Left ventricle myocardium inferior (tissue), 1 donor: ENCODE data around the gene KRTAP10-5. TPM values are rescaled to one million over a fixed set of nuclear protein-coding genes. Genes with fewer than 3 reads are reported as not detected.
"Not testable (repeated sequence)": the region's sequence is repeated elsewhere in the genome, so short reads cannot be mapped to it uniquely, and the experiment has no call there.

ENCODE experiments used
- DNase-seq: peaks from one replicate; pipeline ENCODE4 v3.0.0-alpha.2; 2020
- H3K27ac ChIP-seq: fragments of 200-600 bp; replicated peaks from 2 replicates; pipeline ENCODE4 v1.8.0; 2021
- H3K27me3 ChIP-seq: fragments of 200-600 bp; 2 replicates; pipeline ENCODE4 v1.8.0; 2021; ENCODE audit warnings: low read depth
- H3K36me3 ChIP-seq: fragments of 200-600 bp; 2 replicates; pipeline ENCODE4 v1.8.0; 2021
- H3K4me1 ChIP-seq: fragments of 200-600 bp; 2 replicates; pipeline ENCODE4 v1.8.0; 2021
- H3K4me3 ChIP-seq: fragments of 200-600 bp; 2 replicates; pipeline ENCODE4 v1.8.0; 2021; ENCODE audit warnings: mild to moderate bottlenecking, moderate library complexity
- H3K9me3 ChIP-seq: fragments of 200-600 bp; replicated peaks from 2 replicates; pipeline ENCODE4 v1.8.0; 2021
- CTCF ChIP-seq: fragments of 200-600 bp; IDR thresholded peaks from 2 replicates; pipeline ENCODE4 v1.8.0; 2021; ENCODE audit warnings: antibody characterized with exemption, mild to moderate bottlenecking, borderline replicate concordance
- intact Hi-C: fragments of 100-400 bp; cut with micrococcal nuclease; formaldehyde crosslinking; loops from one replicate; pipeline ENCODE4 v1.11.0; 2022
- total RNA-seq: library from RNA; stranded (reverse); fragmentation: NEBNext Ultra II Directional; extraction: Animal tissue kit (Norgen Biotek cat#: 25700); gene quantifications from one replicate; pipeline ENCODE4 v1.2.1, GENCODE V29; 2021
- donor health status: DM: no; HTN: yes; CAD: no; lungs with severe emphysema.

The KRTAP10-5 gene
- total RNA-seq, 1 donor from 2014 or later: not detected

GRCh38 chr21:44613386-44614155 is 33.2 kb upstream of the KRTAP10-5 start:
- peaks cover 35% of the 10 kb centered on the region for H3K27me3 ChIP-seq
- H3K36me3 ChIP-seq: no peaks in the 10 kb centered on the region
- no peak overlapping the region for H3K4me3 ChIP-seq
- no peak for TF ChIP-seq CTCF
- H3K9me3 ChIP-seq: peaks cover 35% of the 10 kb centered on the region
- no peak for DNase-seq
- no peaks in the 10 kb centered on the region for H3K4me1 ChIP-seq
- H3K27ac ChIP-seq: no peak overlapping the region
- intact Hi-C loops: no loop called here

GRCh38 chr21:44612669-44613229 is 32.3 kb upstream of the KRTAP10-5 start:
- Histone ChIP-seq H3K4me1 (no peaks in the 10 kb centered on the region), H3K27ac (no peak overlapping the region), H3K9me3 (peaks cover 36% of the 10 kb centered on the region), H3K4me3 (no peak overlapping the region), H3K36me3 (no peaks in the 10 kb centered on the region), H3K27me3 (peaks cover 35% of the 10 kb centered on the region)
- TF ChIP-seq CTCF: no peak
- intact Hi-C loops: no loop called here
- DNase-seq: no peak

GRCh38 chr21:44612029-44612486 is 31.7 kb upstream of the KRTAP10-5 start, which contains the start of gene KRTAP10-8:
KRTAP10-8 (plus strand) TSS chr21:44612079; CDS start chr21:44612101, 22 bp downstream.
- no peak for DNase-seq
- no peaks in the 10 kb centered on the region for H3K36me3 ChIP-seq
- H3K9me3 ChIP-seq: peaks cover 36% of the 10 kb centered on the region
- H3K27ac ChIP-seq: no peak within 1 kb of the TSS
- peaks cover 33% of the 10 kb centered on the region for H3K27me3 ChIP-seq
- intact Hi-C loops: no loop called here
- no peaks in the 10 kb centered on the region for H3K4me1 ChIP-seq
- TF ChIP-seq CTCF: no peak
- H3K4me3 ChIP-seq: no peak within 1 kb of the TSS

DNA sequence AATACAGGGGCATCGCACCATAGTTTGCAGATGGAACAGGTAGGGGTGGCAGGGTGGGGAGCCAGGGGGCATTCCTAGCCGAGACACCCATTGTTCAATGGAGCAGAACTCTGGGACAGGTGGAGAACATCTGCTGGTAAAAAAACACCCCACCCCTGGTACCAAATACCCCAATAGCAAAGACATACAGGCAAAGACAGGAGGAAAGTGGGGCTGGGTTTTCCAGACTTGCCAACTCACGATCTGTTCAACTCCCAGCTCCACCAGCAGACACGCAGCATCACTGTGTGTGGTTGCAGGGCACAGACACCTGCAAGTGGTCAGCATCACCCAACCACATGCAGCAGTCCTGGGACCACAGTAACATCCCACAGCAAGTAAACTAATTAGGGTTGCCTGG is 31.1 kb upstream of the KRTAP10-5 start:
- Histone ChIP-seq H3K4me3 (no peak overlapping the region), H3K36me3 (no peaks in the 10 kb centered on the region), H3K4me1 (no peaks in the 10 kb centered on the region), H3K27ac (no peak overlapping the region), H3K27me3 (peaks cover 32% of the 10 kb centered on the region), H3K9me3 (peaks cover 38% of the 10 kb centered on the region)
- intact Hi-C loops: no loop called here
- DNase-seq: no peak
- TF ChIP-seq CTCF: no peak

GRCh38 chr21:44610157-44610843 is 29.9 kb upstream of the KRTAP10-5 start:
- H3K4me3 ChIP-seq, H3K4me1 ChIP-seq, H3K27ac ChIP-seq, DNase-seq, H3K36me3 ChIP-seq, intact Hi-C loops: not testable (repeated sequence)
- H3K9me3 ChIP-seq: peaks cover 41% of the 10 kb centered on the region
- H3K27me3 ChIP-seq: peaks cover 22% of the 10 kb centered on the region
